Dedifferentiated amniotic fluid mesenchymal stem cell (primary cell): ENCODE results near the gene KRT14.
"Not testable (repeated sequence)": the region's sequence is repeated elsewhere in the genome, so short reads cannot be mapped to it uniquely, and the experiment has no call there.

Source experiments
- DNase-seq: peaks from one replicate; pipeline ENCODE4 v3.0.0-alpha.2; 2016; ENCODE audit errors: extremely low spot score

The KRT14 gene

DNA sequence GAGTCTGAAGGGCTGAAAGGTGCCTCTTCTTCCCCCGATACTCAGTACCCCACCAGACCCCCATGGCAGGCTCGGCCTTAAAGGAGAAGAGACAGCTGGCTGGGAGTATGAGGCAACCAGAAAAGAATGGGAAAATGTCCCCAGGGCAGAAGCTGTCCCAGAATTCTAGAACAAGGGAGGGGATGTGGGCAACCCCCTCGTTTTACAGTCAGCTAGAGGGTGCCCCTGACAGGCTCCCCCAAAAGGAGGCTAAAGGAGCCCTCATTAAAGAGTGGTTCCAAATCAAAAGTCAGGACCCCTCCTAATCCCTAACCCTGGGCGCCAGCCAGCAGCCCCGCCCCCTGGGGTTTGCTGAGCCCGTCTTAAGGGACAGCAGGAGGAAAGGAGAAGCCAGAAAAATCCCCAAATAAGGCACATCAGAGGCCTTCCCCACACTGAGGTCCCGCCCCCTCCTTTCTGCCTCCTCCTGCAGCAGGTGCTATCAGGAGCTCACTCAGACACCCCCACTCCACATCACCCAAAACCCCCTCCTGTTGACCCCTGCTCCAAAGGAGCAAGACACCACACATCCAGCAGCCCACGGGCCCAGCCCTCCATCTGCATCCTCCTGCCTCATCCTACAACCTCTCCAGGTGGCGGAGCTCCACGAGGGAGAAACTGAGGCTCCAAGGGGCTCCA is 36.6 kb upstream of the KRT14 start:
- not testable (repeated sequence) for DNase-seq

DNA sequence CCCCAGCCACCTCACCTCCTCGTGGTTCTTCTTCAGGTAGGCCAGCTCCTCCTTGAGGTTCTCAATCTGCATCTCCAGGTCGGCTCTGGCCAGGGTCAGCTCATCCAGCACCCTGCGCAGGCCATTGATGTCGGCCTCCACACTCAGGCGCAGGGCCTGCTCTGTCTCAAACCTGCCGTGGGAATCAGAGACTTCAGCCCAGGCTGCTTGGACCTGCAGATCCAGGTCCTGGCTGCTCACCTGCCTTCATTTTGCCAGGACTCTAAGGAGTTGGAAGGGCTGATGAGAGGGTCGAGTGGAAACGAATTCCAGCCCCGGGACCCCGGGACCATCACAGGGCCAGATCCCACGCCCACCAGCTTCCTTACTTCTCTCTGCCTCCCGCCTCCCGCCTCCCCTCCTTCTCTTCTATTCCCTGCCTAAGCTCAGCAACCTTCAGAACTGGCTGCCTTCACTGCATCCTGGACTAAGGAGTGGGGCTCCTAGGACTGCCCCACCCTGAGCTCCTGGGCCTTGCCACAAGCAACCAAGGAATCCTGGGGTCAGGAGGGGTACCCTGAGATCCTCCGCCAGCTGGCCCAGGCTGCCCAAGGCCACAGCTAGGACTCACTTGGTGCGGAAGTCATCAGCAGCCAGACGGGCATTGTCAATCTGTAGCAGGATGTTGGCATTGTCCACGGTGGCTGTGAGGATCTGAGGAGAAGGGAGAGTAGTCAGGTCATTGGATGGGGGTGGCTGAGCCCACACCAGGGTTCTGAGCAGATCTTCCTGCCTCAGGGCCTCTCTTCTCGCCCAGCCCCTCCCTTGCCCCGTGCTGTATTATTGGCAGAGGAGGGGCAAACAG is 35.9 kb upstream of the KRT14 start:
- DNase-seq = not testable (repeated sequence)

DNA sequence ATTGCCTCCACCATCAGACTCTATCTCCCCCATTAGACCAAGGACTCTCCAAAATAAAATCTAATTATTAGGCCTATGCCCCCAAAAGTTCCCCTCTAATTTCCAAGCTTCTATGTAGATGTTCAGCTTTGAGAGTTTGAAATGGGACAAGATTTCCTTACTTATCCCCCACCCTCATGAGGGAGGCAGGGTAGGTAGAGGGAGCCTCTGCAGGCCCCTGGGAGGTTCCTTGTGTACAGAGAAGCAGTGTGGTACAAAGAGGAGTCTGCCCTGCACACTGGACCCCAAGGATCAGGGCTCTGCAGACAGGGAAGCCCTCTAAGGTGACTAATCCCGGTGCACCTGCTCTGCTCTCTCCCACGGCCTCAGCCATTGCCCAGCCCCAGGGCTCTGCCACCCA is 35.2 kb upstream of the KRT14 start:
- no peak for DNase-seq

DNA sequence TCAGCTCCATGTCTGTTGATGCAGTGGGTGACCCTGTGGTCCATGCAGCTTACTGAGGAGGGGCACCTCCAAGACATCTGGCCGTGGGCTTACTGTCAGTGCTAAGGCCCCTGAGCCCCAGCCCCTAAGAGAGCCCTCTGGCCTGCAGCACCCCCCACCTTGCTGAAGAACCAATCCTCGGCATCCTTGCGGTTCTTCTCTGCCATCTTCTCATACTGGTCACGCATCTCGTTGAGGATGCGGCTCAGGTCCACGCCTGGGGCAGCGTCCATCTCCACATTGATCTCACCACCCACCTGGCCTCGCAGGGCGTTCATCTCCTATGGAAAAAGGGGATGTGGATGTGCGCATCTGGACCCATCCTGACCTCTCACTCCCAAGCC is 34.7 kb upstream of the KRT14 start:
- not testable (repeated sequence) for DNase-seq

DNA sequence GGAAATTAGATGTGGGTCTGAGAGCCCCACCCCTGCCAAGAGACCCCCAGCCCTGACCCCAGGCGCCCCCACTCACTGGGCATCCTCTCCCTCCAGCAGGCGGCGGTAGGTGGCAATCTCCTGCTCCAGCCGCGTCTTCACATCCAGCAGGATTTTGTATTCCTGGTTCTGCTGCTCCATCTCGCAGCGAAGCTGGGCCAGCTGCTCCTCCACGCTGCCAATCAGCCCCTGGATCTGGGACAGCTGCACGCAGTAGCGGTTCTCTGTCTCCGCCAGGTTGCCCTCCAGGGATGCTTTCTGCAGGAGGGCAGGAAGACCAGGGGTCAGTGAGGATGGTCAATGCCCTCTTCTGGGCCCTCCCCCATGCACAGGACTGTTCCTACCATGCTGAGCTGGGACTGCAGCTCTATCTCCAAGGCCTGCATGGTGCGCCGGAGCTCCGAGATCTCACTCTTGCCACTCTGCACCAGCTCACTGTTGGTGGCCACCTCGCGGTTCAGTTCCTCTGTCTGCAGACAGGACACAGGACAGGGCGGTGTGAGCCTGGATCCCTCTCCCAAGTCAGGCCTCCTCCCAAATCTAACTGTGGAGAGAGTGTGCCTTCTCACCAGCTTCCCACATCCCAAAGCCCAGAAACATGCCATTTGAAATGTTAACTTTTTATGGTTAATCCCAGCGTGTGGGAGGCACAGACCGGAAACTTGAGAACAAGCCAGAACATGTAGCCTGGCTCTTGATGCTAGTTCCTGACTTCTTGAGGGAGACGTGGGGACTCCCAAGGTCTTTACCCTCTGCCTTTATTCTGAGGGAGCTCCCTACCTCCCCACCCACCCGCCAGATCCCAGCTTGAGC is 34.1 kb upstream of the KRT14 start:
- no peak for DNase-seq

DNA sequence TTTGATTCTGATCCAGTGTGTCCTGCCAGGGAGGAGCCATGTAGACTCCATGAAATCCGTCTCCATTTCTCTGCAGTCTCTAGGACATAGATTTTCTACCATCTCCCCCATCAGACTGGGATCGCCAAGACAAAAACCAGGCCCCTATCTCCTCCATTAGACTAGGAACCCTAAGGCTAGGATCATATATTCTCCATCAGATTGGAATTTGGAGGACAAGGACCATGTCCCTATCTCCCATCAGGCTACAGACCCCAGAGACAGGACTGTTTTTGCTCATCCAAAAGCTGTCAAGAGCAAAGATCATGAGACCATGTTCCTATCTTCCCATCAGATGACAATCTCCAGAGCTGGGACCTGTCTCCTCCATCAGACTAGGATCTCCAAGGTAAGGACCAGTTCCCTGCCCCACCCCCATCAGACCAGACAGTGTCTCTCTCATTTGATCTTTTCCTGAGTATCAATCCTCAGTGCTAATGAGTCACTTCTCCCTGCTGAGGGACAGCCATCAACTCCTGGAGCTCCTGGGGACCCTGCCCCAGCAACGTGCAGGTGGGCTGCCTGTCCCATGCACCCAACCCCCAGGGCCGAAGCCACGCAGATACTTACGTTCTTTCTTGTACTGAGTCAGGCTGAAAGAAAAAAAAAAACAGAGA is 33.4 kb upstream of the KRT14 start:
- DNase-seq = not testable (repeated sequence)

DNA sequence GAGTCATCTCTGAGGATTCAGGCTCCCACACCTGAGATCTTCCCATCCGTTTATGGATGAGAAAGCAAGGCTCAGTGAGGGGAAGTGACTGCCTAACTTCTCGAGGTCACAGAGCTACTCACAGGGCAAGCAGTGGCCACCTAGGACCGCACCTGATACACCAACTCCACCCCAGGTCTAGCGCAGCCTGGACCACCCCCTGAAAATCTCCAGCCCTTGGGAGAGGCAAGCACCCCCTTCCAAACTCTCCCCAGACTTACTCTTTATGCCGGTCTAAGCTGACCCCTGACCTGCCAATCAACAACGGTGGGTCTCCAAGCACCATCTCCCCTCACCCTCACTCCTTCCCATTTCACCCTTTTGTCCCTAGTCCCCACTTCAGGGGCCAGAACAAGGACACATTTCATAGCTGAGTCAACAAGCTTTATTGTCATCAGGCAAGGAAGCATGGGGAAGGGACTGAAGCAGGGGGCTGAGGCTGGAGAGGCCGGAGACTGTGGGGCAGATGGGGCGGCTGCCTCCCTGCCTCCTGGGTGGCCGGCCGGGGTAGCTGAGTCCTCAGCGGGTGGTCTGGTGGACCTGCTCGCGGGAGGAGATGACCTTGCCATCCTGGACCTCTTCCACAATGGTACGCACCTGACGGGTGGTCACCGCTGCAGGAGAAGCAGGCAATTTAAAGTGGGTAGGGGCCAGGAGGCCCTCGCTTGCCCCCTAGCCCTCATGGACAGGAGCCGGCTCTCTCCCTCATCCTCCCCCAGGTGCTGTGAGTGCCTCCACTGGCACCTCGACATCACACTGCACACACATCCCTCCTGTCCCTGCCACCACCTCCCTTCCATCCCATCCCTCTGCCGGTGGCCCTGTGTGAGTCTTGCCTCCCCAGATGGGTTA is 32.6 kb upstream of the KRT14 start:
- DNase-seq = no peak

DNA sequence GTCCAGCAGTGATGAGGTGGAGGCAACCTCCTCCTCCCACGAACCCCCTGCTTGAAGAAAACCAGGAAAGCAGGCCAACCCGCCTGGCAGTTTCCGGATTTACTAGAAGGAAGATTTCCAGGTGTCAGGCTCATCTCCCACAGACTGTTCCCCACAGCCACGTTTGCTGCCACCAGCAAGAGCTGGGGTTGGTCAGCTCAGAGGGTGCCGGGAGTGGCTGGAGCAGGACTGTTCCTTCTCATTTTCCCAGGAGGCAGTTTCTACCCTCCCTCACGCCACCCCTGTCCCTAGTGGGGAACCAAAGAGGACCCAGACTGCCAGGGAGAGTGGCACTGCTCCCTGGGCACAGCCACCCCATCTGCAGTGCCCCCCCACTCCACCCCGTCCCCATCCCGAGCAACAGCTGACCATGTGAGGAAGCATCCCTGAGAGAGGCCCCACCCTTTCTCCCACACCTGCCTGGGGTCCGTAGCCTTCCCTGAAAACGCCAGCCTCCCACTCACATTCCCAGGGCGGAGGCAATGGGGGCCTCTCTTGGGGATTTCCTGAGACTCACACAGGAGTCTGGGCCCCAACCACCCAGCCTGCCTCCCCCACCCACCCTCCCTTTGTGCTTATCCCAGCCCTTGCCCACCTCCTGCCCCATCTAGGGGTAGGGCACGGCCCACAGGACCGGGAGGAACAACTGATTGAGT is 31.8 kb upstream of the KRT14 start:
- no peak for DNase-seq

DNA sequence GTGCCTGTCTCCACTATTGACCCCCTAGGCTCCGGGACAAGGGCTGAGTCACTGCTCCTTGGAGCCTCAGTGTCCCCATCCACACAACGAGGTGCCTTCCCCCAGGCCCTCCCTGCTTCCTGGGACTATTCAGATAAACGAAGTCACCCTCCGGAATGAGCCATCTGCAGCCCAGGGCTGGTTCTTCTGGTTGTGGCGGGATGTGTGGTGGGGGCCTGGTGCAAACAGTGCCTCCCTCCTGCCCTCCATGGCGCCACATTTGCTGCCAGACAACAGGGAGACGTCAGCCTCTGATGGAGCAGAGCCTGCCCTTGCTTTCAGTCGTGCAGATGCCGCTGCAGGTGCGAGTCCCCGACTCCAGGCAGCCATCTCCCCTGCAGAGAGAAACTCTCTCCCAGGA is 31.0 kb upstream of the KRT14 start:
- DNase-seq = no peak

DNA sequence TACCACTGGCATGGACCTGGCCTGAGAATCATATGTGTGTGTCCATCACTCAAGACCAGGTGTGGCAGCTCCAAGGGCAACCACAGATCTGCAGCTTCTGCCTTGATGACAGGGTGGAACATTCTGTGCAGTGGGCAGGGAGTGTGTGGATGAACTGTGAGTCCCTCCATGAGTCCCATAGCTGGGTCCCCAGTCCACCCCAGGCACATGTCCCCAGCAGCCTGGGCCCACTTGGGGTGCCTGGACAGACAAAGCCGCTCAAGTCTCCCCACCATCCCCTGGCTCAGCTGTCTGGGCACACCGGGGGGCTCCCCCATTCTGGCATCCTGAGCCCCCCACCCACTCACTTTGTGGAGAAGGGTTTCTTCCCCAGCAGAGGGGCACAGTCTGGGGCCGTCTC is 30.4 kb upstream of the KRT14 start:
- DNase-seq = no peak

DNA sequence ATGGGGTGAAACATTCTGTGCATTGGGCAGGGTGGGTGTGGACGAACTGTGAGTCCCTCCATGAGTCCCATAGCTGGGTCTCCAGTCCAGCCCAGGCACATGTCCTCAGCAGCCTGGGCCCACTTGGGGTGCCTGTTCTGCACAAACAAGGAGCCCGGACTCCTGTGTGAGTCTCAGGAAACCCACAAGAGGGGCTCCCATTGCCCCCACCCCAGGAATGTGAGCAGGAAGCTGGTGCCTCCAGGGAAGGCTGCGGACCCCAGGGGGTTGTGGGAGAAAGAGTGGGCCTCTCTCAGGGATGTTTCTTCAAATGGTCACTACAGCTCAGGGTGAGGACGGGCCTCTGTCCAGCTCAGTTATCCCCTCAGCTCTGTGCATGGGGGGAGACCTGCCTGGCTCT is 29.8 kb upstream of the KRT14 start:
- not testable (repeated sequence) for DNase-seq

DNA sequence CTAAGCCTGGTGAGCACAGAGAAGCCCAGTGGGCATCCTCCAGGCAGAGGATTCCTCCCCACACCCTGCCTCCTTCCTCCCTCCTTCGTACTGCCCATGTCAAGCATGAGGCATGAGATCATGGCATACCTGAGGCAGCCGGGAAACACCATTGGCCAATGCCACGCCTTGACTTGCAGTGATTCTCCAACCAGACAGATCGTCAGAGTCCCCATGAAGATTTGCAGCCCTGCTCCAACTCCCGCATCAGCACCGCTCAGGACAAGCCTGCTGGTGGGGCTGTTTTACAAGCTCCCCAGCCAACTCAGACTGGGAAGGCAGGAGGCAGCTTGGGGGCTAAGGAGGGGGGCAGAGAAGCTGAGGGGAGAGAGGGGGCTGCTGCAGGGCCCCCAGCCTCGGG is 28.8 kb upstream of the KRT14 start:
- DNase-seq = no peak

DNA sequence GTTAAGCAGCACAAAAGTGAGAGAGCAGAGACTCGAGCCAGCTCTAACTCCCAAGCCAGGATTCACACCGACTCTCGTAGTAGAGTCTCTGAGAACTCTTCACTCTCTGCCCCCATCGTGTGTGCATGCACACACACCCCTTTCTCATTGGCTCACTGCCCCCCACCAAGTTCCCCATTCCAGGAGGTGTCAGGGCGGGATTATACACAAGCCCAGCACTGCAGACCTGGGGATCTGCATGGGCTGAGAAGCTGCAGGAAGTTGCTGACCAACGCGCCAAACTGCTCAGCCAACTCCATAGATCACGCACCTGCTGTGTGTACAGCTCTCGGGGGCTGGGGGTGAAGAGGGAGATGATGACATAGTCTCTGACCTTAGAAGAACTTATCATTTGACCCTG is 28.1 kb upstream of the KRT14 start:
- DNase-seq = not testable (repeated sequence)

DNA sequence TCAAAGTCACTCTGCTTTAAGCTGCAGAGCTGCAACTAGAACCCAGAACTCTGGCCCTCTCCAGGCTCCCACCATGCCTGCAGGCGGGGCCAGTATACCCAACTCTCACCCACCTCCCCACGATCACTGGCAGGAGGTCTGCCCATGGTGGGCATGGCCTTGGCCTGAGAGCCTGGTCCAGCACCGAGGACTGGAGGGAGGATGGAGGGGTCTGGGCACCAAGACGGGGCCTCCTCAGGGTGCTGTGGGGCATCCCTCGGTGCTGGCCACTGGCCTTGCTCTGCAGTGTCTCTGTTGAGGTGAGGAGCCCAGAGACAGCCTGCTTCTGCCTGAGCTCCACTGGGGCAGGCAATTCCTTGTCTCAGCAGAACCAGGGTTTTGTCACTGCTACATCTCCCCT is 27.4 kb upstream of the KRT14 start:
- DNase-seq = no peak

DNA sequence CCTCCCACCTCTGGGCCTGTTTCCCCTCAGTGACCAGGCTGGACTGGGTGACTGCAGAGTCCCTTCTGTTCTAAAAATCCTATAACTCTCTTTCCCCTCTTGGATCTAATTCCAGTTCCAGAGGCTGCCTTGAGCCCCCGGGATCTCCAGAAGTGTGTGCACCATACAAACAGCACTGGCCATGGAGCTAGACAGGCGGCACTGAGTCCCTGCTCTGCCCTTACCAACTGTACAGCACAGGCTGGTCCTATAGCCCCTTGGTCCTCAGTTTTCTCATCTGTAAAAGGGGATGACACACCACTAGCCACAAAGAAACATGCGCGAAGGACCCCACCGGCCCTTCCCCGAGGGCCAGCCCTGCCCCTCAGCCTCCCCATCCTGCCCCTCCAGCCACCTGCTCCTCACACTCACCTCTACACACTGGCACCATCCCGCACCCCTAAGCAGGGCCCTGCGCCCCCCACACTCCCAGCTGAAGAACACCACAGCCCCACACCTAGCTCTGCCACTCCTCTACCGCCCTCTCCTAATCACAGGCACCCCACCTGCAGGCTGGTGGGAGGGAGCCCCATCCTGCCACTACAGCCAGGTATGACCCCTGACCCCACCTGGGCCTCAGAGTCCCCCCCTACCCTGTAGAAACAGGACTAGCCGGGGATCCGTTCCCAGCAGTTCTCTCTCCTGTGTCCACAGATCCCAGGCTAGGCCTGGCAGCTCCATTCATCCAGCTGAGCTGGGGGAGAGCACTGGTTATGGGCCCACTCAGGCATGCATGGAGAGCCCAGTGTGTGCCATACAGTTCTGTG is 26.8 kb upstream of the KRT14 start:
- DNase-seq = no peak

DNA sequence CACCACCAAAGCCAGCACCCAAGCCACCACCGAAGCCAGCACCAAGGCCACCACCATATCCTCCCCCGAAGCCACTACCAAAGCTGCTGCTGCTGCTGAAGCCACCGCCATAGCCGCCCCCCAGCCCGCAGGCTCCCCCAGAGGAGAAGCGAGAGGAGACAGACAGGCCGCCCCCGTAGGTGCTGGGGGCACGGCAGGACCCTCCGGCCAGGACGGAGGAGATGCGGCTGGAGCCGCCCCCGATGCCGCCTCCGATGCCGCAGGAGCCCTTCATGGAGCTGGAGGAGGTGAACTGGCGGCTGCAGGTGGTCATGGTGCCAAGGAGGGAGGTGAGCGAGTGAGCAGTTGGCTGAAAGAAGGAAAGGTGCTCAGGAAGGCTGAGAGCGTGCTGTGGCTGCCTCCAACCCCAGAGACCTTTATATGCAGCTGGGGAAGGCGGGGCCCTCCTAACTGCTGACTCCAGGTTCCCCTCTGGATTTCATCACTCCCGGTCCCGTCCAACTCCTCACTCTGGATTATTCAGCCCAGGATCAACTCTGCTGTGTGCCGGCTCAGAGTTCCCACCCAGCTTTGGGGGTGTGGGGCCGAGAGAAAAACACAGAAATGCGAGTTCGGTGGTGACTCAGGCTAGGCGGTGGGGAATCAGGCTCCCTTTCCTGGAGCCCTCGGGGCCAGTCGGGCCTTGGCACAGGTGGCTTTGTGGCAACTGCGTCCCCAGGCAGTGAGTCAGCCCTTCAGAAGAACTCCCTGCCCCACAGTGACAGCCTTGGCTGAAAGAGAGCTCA is 25.9 kb upstream of the KRT14 start, which contains the start of gene KRT16:
Gene KRT16, minus strand, starts transcription at position 392 of the 785 bp plus-strand sequence. Its CDS starts 79 bp downstream, at position 313.
- peak; percentile 47 for DNase-seq

DNA sequence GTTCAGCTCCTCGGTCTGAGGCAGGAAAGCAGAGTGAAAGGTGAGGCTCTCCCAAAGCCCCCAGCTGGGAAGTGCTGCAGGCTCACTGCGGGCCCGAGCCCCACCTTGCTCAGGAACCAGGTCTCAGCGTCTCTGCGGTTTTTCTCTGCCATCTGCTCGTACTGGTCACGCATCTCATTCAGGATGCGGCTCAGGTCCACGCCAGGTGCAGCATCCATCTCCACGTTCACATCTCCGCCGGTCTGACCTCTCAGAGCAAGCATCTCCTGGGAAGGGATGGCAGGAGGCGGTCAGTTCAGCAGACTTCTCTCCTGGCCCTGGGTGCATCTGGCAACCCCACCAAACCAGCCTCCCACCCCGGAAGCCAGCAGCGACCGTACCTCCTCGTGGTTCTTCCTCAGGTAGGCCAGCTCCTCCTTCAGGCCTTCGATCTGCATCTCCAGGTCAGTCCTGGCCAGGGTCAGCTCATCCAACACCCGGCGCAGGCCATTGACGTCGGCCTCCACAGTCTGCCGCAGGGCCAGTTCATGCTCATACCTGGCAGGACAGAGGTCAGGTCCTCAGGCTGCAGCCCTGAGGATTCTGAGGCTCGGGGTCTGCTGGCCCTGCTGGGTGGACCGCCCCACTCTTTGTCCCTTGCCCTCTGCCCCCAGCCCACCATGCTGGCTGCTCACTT is 24.4 kb upstream of the KRT14 start:
- DNase-seq = no peak

DNA sequence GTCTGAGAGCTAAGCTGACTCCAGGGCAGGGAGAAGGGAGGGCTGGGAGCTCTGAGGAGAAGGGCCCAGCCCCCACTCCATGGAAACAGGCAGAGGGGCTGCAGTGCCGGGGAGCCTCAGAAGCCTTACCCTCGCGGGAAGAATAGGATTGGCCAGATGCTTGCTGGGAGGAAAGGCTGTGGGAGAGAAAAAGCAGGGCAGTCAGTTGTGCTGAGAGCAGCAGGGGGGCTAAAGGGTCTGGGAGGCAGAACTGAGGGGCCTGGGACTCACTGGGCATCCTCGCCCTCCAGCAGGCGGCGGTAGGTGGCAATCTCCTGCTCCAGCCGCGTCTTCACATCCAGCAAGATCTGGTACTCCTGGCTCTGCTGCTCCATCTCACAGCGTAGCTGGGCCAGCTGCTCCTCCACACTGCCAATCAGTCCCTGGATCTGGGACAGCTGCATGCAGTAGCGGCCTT is 23.4 kb upstream of the KRT14 start:
- not testable (repeated sequence) for DNase-seq
